HEK293 (cell line): ENCODE results near the gene PARP8.
"Not testable (repeated sequence)": the region's sequence is repeated elsewhere in the genome, so short reads cannot be mapped to it uniquely, and the experiment has no call there.

Experiments used
- CTCF ChIA-PET: fragments of 350-600 bp; formaldehyde crosslinking; extraction: SDS; loops from one replicate; lab custom pipeline; 2021; ENCODE audit warnings: antibody characterized with exemption; lab: Yijun Ruan, JAX
- POLR2A ChIA-PET: fragments of 300-600 bp; formaldehyde crosslinking; extraction: SDS; loops from one replicate; lab custom pipeline; 2020; ENCODE audit warnings: antibody characterized with exemption, inconsistent platforms; lab: Yijun Ruan, JAX
- H3K27ac ChIP-seq: fragments of 200-500 bp; sonication (Bioruptor generic); 2 replicates; pipeline ENCODE4 v1.5.1; 2014; ENCODE audit warnings: low read depth, low read length, control low read depth, inconsistent platforms; ENCODE audit errors: extremely low read depth
- H3K36me3 ChIP-seq, 2 experiments: fragments of 200-500 bp in 1 of 2; sonication (Bioruptor generic) in 1 of 2; 1 replicate in 1 of 2; 2 replicates in 1 of 2; pipeline ENCODE4 v1.5.1; 2014 to 2017; ENCODE audit warnings: inconsistent platforms in 2 of 2, low read length in 2 of 2; ENCODE audit not compliant: control insufficient read depth in 2 of 2, insufficient read depth in 1 of 2
- H3K4me1 ChIP-seq: fragments of 200-500 bp; sonication (Bioruptor generic); 2 replicates; pipeline ENCODE4 v1.5.1; 2014; ENCODE audit warnings: mild to moderate bottlenecking, low read length, inconsistent platforms; ENCODE audit not compliant: control insufficient read depth, insufficient read depth
- H3K4me3 ChIP-seq: 2 replicates; pipeline ENCODE4 v1.5.1; 2011; ENCODE audit warnings: low read depth, mild to moderate bottlenecking, control low read depth, low read length, moderate library complexity
- H3K9me3 ChIP-seq: fragments of 200-500 bp; sonication (Bioruptor generic); 2 replicates; pipeline ENCODE4 v1.5.1; 2014; ENCODE audit warnings: low read depth, low read length, inconsistent platforms; ENCODE audit not compliant: control insufficient read depth, insufficient read depth
- IKZF3 ChIP-seq: fragments of 450-650 bp; IDR thresholded peaks from 2 replicates; pipeline ENCODE4 v1.5.0; 2018; ENCODE audit warnings: missing biosample characterization, mild to moderate bottlenecking, missing genetic modification characterization, moderate library complexity
- PRDM10 ChIP-seq: fragments of 450-650 bp; formaldehyde crosslinking; IDR thresholded peaks from 2 replicates; pipeline ENCODE4 v1.5.1; 2016; ENCODE audit warnings: missing biosample characterization, missing genetic modification characterization
- SP2 ChIP-seq: fragments of 450-650 bp; formaldehyde crosslinking; IDR thresholded peaks from 2 replicates; pipeline ENCODE4 v1.5.1; 2016; ENCODE audit warnings: missing biosample characterization, missing genetic modification characterization
- ZBTB48 ChIP-seq: fragments of 450-650 bp; formaldehyde crosslinking; IDR thresholded peaks from 2 replicates; pipeline ENCODE4 v1.5.1; 2016; ENCODE audit warnings: missing biosample characterization, missing genetic modification characterization
- ZNF140 ChIP-seq: fragments of 450-650 bp; formaldehyde crosslinking; IDR thresholded peaks from 2 replicates; pipeline ENCODE4 v1.5.1; 2016; ENCODE audit warnings: missing biosample characterization, missing genetic modification characterization
- ZNF169 ChIP-seq: fragments of 450-650 bp; formaldehyde crosslinking; IDR thresholded peaks from 2 replicates; pipeline ENCODE4 v1.5.1; 2016; ENCODE audit warnings: missing biosample characterization, missing genetic modification characterization
- ZNF18 ChIP-seq: fragments of 450-650 bp; formaldehyde crosslinking; IDR thresholded peaks from 2 replicates; pipeline ENCODE4 v1.5.1; 2016; ENCODE audit warnings: missing biosample characterization, missing genetic modification characterization
- ZNF202 ChIP-seq: fragments of 450-650 bp; formaldehyde crosslinking; IDR thresholded peaks from 2 replicates; pipeline ENCODE4 v1.5.1; 2016; ENCODE audit warnings: missing biosample characterization, missing genetic modification characterization, borderline replicate concordance
- ZNF335 ChIP-seq: fragments of 450-650 bp; formaldehyde crosslinking; conservative IDR thresholded peaks from 2 replicates; pipeline ENCODE4 v1.5.1; 2016; ENCODE audit warnings: missing biosample characterization, missing genetic modification characterization
- ZNF544 ChIP-seq: fragments of 450-650 bp; formaldehyde crosslinking; IDR thresholded peaks from 2 replicates; pipeline ENCODE4 v1.5.0; 2017; ENCODE audit warnings: missing biosample characterization, missing genetic modification characterization
- ZNF629 ChIP-seq: fragments of 450-650 bp; formaldehyde crosslinking; IDR thresholded peaks from 2 replicates; pipeline ENCODE4 v1.5.1; 2017; ENCODE audit warnings: missing biosample characterization, missing genetic modification characterization
- ZNF692 ChIP-seq: fragments of 450-650 bp; formaldehyde crosslinking; IDR thresholded peaks from 2 replicates; pipeline ENCODE4 v1.5.1; 2016; ENCODE audit warnings: missing biosample characterization, missing genetic modification characterization
- ZXDB ChIP-seq: fragments of 450-650 bp; formaldehyde crosslinking; IDR thresholded peaks from 2 replicates; pipeline ENCODE4 v1.5.1; 2016; ENCODE audit warnings: missing biosample characterization, missing genetic modification characterization

Gene PARP8

GRCh38 chr5:50673444-50673843, 7.0 kb downstream of the PARP8 start:
- H3K27ac ChIP-seq, H3K4me3 ChIP-seq, POLR2A ChIA-PET, H3K9me3 ChIP-seq, H3K36me3 ChIP-seq: not testable (repeated sequence)
- CTCF ChIA-PET = interaction anchor here (1.1 to 1.4 kb wide), 2 partner anchors 9 kb away, joined by 3 read pairs; no protein-coding TSS in a partner anchor
- H3K4me1 ChIP-seq = peaks cover 33% of the 10 kb centered on the region
- TF ChIP-seq IKZF3 (peak; percentile 63), ZXDB (peak; percentile 50; the same call in 1 of the 2 replicates), ZNF335 (peak; percentile 29; the same call in 1 of the 2 replicates), ZBTB48 (tag by site-specific recombination) (peak; percentile 50; the same call in 1 of the 2 replicates)

- Histone ChIP-seq H3K4me1 (peaks cover 40% of the 10 kb centered on the region), H3K27ac (no peak overlapping the region), H3K4me3 (no peak overlapping the region), H3K9me3 (no peaks in the 10 kb centered on the region), H3K36me3 (no peaks in the 10 kb centered on the region)
- TF ChIP-seq ZNF544 (tag by site-specific recombination) (no peak), ZNF140 (tag by site-specific recombination) (no peak), ZNF18 (tag by site-specific recombination) (no peak), ZNF202 (tag by site-specific recombination) (peak; percentile 57; the same call in 1 of the 2 replicates)
- ChIA-PET POLR2A (no interaction called here), CTCF (no interaction called here)
These were observed 8.9 kb downstream of the PARP8 start for GRCh38 chr5:50675385-50675784.

- H3K4me3 ChIP-seq, CTCF ChIA-PET, H3K9me3 ChIP-seq, POLR2A ChIA-PET, H3K36me3 ChIP-seq, H3K27ac ChIP-seq: not testable (repeated sequence)
- H3K4me1 ChIP-seq = peaks cover 22% of the 10 kb centered on the region
- peak; percentile 72 for TF ChIP-seq PRDM10 (tag by site-specific recombination)
These were observed 13.1 kb downstream of the PARP8 start for GRCh38 chr5:50679554-50679953.

GRCh38 chr5:50684721-50685120, 18.3 kb downstream of the PARP8 start:
- CTCF ChIA-PET = no interaction called here
- Histone ChIP-seq H3K27ac (no peak overlapping the region), H3K9me3 (no peaks in the 10 kb centered on the region), H3K4me3 (no peak overlapping the region), H3K4me1 (peaks cover 14% of the 10 kb centered on the region), H3K36me3 (no peaks in the 10 kb centered on the region)
- POLR2A ChIA-PET = no interaction called here
- no peak for TF ChIP-seq SP2
- TF ChIP-seq ZNF629 = no peak
- no peak for TF ChIP-seq ZNF169
- no peak for TF ChIP-seq ZNF692 (tag by site-specific recombination)
